ENCODE results near the gene VIPR2. TPM values are rescaled to one million over a fixed set of nuclear protein-coding genes. Genes with fewer than 3 reads are reported as not detected.

VIPR2 gene
- total RNA-seq, 1 experiment from 2014 or later = not detected

- Mint-ChIP-seq H3K4me3 (ENCODE audit: unreplicated experiment) (no peak overlapping the region), H3K9me3 (ENCODE audit: unreplicated experiment) (no peaks in the 10 kb centered on the region), H3K4me1 (ENCODE audit: insufficient read depth, unreplicated experiment) (no peaks in the 10 kb centered on the region), H3K27ac (ENCODE audit: low read depth, unreplicated experiment) (no peak overlapping the region), H3K27me3 (ENCODE audit: insufficient read depth, unreplicated experiment) (peaks cover 47% of the 10 kb centered on the region), H3K36me3 (ENCODE audit: insufficient read depth, unreplicated experiment) (no peaks in the 10 kb centered on the region)
- intact Hi-C loops (cut with micrococcal nuclease) = no loop called here
- TF ChIP-seq, protein P1, sequence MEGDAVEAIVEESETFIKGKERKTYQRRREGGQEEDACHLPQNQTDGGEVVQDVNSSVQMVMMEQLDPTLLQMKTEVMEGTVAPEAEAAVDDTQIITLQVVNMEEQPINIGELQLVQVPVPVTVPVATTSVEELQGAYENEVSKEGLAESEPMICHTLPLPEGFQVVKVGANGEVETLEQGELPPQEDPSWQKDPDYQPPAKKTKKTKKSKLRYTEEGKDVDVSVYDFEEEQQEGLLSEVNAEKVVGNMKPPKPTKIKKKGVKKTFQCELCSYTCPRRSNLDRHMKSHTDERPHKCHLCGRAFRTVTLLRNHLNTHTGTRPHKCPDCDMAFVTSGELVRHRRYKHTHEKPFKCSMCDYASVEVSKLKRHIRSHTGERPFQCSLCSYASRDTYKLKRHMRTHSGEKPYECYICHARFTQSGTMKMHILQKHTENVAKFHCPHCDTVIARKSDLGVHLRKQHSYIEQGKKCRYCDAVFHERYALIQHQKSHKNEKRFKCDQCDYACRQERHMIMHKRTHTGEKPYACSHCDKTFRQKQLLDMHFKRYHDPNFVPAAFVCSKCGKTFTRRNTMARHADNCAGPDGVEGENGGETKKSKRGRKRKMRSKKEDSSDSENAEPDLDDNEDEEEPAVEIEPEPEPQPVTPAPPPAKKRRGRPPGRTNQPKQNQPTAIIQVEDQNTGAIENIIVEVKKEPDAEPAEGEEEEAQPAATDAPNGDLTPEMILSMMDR (IDR thresholded peaks at IDR 0.05; ENCODE audit: unreplicated experiment) = no peak
- DNase-seq (ENCODE audit: unreplicated experiment) = no peak
- BruUV-seq (replicated peaks) = no TSS peak
- ChIA-PET CTCF (interaction anchor here (0.8 kb wide), 1 partner anchor 22 kb away, joined by 4 read pairs; no protein-coding TSS in a partner anchor), POLR2A (interaction anchor here (0.8 kb wide), 1 partner anchor 102 kb away, joined by 3 read pairs; no protein-coding TSS in a partner anchor)
These were observed 27.1 kb downstream of the VIPR2 start for GRCh38 chr7:159117366-159118196.

GRCh38 chr7:159116581-159117339, 27.9 kb downstream of the VIPR2 start:
- no peaks in the 10 kb centered on the region for H3K4me1 Mint-ChIP-seq (ENCODE audit: insufficient read depth, unreplicated experiment)
- H3K4me3 Mint-ChIP-seq (ENCODE audit: unreplicated experiment) = no peak overlapping the region
- no peak overlapping the region for H3K27ac Mint-ChIP-seq (ENCODE audit: low read depth, unreplicated experiment)
- H3K36me3 Mint-ChIP-seq (ENCODE audit: insufficient read depth, unreplicated experiment) = no peaks in the 10 kb centered on the region
- intact Hi-C loops (cut with micrococcal nuclease) = no loop called here
- BruUV-seq (replicated peaks) = no TSS peak
- H3K27me3 Mint-ChIP-seq (ENCODE audit: insufficient read depth, unreplicated experiment) = peaks cover 47% of the 10 kb centered on the region
- TF ChIP-seq, protein P1 (IDR thresholded peaks at IDR 0.05; ENCODE audit: unreplicated experiment) = no peak
- no peaks in the 10 kb centered on the region for H3K9me3 Mint-ChIP-seq (ENCODE audit: unreplicated experiment)
- POLR2A ChIA-PET = no interaction called here
- CTCF ChIA-PET = no interaction called here
- no peak for DNase-seq (ENCODE audit: unreplicated experiment)

- BruUV-seq (replicated peaks) = no TSS peak
- POLR2A ChIA-PET = interaction anchor here (0.8 kb wide), 1 partner anchor 30 kb away, joined by 3 read pairs; no protein-coding TSS in a partner anchor
These were observed 28.8 kb downstream of the VIPR2 start for GRCh38 chr7:159115601-159116501.

More at GRCh38 chr7:159115601-159116501, 28.8 kb downstream of the VIPR2 start:
- no peaks in the 10 kb centered on the region for H3K9me3 Mint-ChIP-seq (ENCODE audit: unreplicated experiment)
- intact Hi-C loops (cut with micrococcal nuclease) = no loop called here
- H3K4me3 Mint-ChIP-seq (ENCODE audit: unreplicated experiment) = no peak overlapping the region
- TF ChIP-seq, protein P1 (IDR thresholded peaks at IDR 0.05; ENCODE audit: unreplicated experiment) = peak; percentile 10
- CTCF ChIA-PET = no interaction called here
- peaks cover 47% of the 10 kb centered on the region for H3K27me3 Mint-ChIP-seq (ENCODE audit: insufficient read depth, unreplicated experiment)
- no peaks in the 10 kb centered on the region for H3K4me1 Mint-ChIP-seq (ENCODE audit: insufficient read depth, unreplicated experiment)
- no peak for DNase-seq (ENCODE audit: unreplicated experiment)
- H3K36me3 Mint-ChIP-seq (ENCODE audit: insufficient read depth, unreplicated experiment) = no peaks in the 10 kb centered on the region
- H3K27ac Mint-ChIP-seq (ENCODE audit: low read depth, unreplicated experiment) = no peak overlapping the region
